Ovary (tissue), 9 donors: ENCODE results near the gene IGF2BP3. TPM values are rescaled to one million over a fixed set of nuclear protein-coding genes. Genes with fewer than 3 reads are reported as not detected.

Experiments
- DNase-seq, 5 donors: peaks; one replicate each; pipeline ENCODE4 v3.0.0-alpha.2; 2019 to 2020
- H3K27ac ChIP-seq, 2 donors: fragments of 200-600 bp; one replicate each; pipeline versions ENCODE4 v1.5.1 to v1.8.0; 2019 to 2022
- H3K27me3 ChIP-seq: fragments of 200-600 bp; one replicate; pipeline ENCODE4 v1.8.0; 2022
- H3K36me3 ChIP-seq: fragments of 200-600 bp; sonication (generic); one replicate; pipeline ENCODE4 v1.5.1; 2019
- H3K4me1 ChIP-seq: one replicate; pipeline ENCODE4 v1.8.1; 2013; ENCODE audit warnings: mild to moderate bottlenecking, moderate library complexity; ENCODE audit not compliant: insufficient read depth
- H3K4me3 ChIP-seq: fragments of 200-600 bp; sonication (generic); one replicate; pipeline ENCODE4 v1.5.1; 2017
- H3K9me3 ChIP-seq, 2 donors: fragments of 200-600 bp in 1 of 2; sonication (generic) in 1 of 2; one replicate each; pipeline versions ENCODE4 v1.5.1 to v1.8.1; 2013 to 2019; ENCODE audit warnings: mild to moderate bottlenecking in 1 of 2, moderate library complexity in 1 of 2
- EP300 ChIP-seq: sonication (generic); formaldehyde crosslinking; IDR thresholded peaks from one replicate; pipeline ENCODE4 v1.6.1; 2017; ENCODE audit warnings: antibody characterized with exemption
- POLR2A ChIP-seq: fragments of 450-650 bp; IDR thresholded peaks from one replicate; pipeline ENCODE4 v1.6.1; 2017; ENCODE audit warnings: antibody characterized with exemption, mild to moderate bottlenecking, moderate library complexity
- WGBS, 3 donors: extraction: QIAGEN DNeasy Blood & Tissue Kit in 1 of 3; methylation state at CpG; one replicate each; pipeline versions ENCODE4 v1.1.5 to v1.1.7; 2013 to 2017; 5-methylcytosine and 5-hydroxymethylcytosine counted together
- intact Hi-C, 4 donors: fragments of 100-400 bp; cut with DNase I; formaldehyde crosslinking; loops; one replicate each; pipeline versions ENCODE4 v1.11.0 to v1.15.1; 2022 to 2023
- polyA plus RNA-seq, 2 donors: library from polyadenylated mRNA; stranded (reverse); fragments of 200-250 nt in 1 of 2; fragments of 350-450 nt in 1 of 2; fragmentation: Illumina TruSeq in 1 of 2; extraction: RNeasy Lipid Tissue Mini Kit (QIAGEN cat#74804) in 1 of 2; gene quantifications; one replicate each; pipeline ENCODE4 v1.2.3, GENCODE V29; 2013 to 2014
- total RNA-seq, 7 donors: library from RNA; depleted of rRNA in 2 of 7; stranded (reverse); fragments of >200 nt in 2 of 7; fragmentation: NEBNext Ultra II Directional in 3 of 7; extraction: Animal tissue kit (Norgen Biotek cat#: 25700) in 3 of 7; gene quantifications; one replicate each; pipeline versions ENCODE4 v1.1.0 to v1.2.4, GENCODE V29; 2016 to 2023
- TF ChIP-seq, protein P1 (sequence below), 3 donors: fragments of 450-650 bp in 2 of 3; fragments of 200-600 bp in 1 of 3; IDR thresholded peaks; one replicate each; pipeline versions ENCODE4 v1.5.1 to v1.8.0; 2016 to 2022; ENCODE audit warnings: antibody characterized with exemption in 3 of 3, mild to moderate bottlenecking in 1 of 3
- donor health status: DM: no; HTN: no; CAD: no; lungs with moderate emphysema.
- donor health status: DM: no; HTN: no; CAD: no.
- donor health status: Bipolar disorder and iron deficiency.
- donor health status: DM: yes; HTN: yes; CAD: no.
- donor health status: DM: no; HTN: no; CAD: no.
- donor health status: DM: yes; HTN: yes; CAD: no.

The IGF2BP3 gene
- total and polyA plus RNA-seq, 9 donors = 0.20 to 1.3 (median 0.40) TPM; not detected in 2

DNA sequence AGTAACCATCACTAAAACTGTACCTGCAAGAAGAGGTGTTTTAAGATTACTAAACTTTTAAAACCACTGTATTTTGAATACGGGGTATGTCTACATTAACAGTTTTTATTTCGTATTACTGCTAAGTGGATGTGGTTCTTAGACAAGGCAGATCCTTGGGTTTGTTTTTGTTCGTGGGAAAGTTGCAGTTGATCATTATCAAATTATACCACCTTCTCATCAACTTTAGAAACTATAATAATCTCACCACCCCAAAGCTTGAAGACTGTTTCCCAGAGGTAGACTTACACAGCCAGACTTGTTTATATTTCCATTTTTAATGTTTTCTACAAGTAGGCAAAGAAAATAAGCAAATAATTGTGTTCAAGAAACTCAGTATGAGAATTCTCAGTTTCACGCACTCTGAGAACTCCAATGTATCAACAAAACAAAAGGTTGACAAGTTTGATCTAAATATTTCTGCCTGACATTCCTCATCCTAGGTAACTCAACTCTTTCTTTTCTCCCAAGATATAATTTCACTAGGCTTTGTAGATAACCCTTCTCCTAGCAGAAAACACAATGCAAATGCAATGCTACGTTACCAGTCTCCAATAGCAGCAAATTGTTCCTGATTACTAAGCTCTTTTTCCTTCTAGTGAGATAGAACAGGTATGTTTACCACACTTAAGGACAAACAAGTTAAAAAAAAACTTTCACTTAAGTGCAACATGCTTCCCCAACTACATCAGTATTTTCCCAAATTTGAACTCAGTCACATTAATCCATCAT, 36.0 kb downstream of the IGF2BP3 start:
- Histone ChIP-seq H3K9me3 (no peaks in the 10 kb centered on the region), H3K4me3 (no peak overlapping the region), H3K27me3 (no peaks in the 10 kb centered on the region), H3K27ac (no peak overlapping the region), H3K4me1 (no peaks in the 10 kb centered on the region), H3K36me3 (no peaks in the 10 kb centered on the region)
- DNase-seq = no peak
- WGBS, 3 donors = 80 to 88% (median 85%) methylated on average over 5 of the region's 5 CpGs
- no peak for TF ChIP-seq POLR2A
- intact Hi-C loops = no loop called here

DNA sequence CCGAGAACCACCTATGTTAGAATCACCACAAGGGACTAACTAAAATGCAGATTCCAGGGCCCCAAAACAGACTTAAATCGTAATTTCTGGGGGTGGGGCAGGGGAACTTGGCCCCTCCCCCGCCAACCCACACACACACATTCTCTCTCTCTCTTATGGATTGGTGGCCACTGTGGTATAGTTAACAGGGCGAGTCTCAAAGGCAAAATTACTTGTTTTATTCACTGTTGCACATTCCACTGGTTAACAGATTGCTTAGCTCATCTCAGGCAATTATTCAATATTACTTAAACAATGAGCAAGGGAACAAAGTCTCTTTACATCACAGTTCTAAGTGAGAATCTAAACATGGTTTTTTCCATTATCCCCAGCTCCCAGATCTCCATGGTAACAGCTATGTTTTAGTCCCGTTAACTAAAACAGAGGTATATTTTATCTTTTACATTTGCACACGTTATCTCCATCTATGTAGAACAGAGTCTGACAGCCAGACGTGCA, 38.5 kb downstream of the IGF2BP3 start:
- H3K27me3 ChIP-seq = no peaks in the 10 kb centered on the region
- H3K4me3 ChIP-seq = no peak overlapping the region
- H3K36me3 ChIP-seq = no peaks in the 10 kb centered on the region
- H3K4me1 ChIP-seq = no peaks in the 10 kb centered on the region
- intact Hi-C loops = no loop called here
- H3K9me3 ChIP-seq = no peaks in the 10 kb centered on the region
- TF ChIP-seq, protein P1, sequence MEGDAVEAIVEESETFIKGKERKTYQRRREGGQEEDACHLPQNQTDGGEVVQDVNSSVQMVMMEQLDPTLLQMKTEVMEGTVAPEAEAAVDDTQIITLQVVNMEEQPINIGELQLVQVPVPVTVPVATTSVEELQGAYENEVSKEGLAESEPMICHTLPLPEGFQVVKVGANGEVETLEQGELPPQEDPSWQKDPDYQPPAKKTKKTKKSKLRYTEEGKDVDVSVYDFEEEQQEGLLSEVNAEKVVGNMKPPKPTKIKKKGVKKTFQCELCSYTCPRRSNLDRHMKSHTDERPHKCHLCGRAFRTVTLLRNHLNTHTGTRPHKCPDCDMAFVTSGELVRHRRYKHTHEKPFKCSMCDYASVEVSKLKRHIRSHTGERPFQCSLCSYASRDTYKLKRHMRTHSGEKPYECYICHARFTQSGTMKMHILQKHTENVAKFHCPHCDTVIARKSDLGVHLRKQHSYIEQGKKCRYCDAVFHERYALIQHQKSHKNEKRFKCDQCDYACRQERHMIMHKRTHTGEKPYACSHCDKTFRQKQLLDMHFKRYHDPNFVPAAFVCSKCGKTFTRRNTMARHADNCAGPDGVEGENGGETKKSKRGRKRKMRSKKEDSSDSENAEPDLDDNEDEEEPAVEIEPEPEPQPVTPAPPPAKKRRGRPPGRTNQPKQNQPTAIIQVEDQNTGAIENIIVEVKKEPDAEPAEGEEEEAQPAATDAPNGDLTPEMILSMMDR (IDR thresholded peaks at IDR 0.05) = no peak
- TF ChIP-seq POLR2A = no peak
- TF ChIP-seq EP300 = no peak
- no peak overlapping the region for H3K27ac ChIP-seq
- WGBS, 3 donors = 73 to 83% (median 75%) methylated on average over 7 of the region's 7 CpGs
- no peak for DNase-seq

DNA sequence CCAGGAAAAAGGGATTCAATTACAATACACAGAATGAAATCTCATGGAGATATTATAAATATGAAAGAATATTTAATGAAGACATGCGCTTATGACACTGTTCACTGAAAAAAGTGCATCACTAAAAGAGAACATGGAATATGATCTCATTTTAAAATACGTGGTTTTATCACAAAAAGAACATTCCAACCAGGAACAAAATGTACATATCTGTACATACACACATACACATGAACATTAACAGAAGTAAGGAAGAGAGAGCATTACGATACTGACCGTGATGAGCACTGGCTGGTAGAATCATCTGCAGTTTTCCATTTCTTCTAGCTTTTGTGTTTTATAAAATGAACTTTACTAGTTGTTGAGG, 39.4 kb downstream of the IGF2BP3 start:
- H3K27me3 ChIP-seq = no peaks in the 10 kb centered on the region
- DNase-seq = no peak
- intact Hi-C loops = no loop called here
- no peak overlapping the region for H3K27ac ChIP-seq
- no peaks in the 10 kb centered on the region for H3K36me3 ChIP-seq
- H3K9me3 ChIP-seq = no peaks in the 10 kb centered on the region
- 68 to 72% (median 70%) methylated on average over 4 of the region's 4 CpGs for WGBS, 3 donors
- no peak for TF ChIP-seq EP300
- no peak for TF ChIP-seq POLR2A
- TF ChIP-seq, protein P1 (IDR thresholded peaks at IDR 0.05) = no peak
- no peak overlapping the region for H3K4me3 ChIP-seq
- no peaks in the 10 kb centered on the region for H3K4me1 ChIP-seq

DNA sequence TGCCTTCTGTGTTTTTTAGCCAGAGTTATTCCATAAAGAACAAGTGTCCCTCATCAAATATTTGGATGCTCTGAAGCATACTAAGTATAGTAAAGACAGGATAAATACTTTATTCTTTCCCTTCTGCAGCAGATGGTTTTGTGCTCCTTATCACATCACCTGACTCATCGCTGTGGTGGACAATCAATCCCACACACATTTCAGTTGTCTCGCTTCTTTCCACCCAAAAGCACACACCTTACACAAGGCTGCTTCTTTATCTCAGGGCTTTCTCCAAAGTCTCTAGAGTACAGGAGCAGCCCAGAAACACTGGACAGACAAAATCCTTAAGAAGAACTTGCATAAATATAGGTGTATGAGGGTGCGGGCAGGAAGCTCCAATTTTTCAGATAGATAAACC, 43.4 kb downstream of the IGF2BP3 start:
- H3K27me3 ChIP-seq = no peaks in the 10 kb centered on the region
- no peaks in the 10 kb centered on the region for H3K4me1 ChIP-seq
- no peak for TF ChIP-seq POLR2A
- TF ChIP-seq EP300 = no peak
- TF ChIP-seq, protein P1 (IDR thresholded peaks at IDR 0.05) = no peak
- no peak for DNase-seq
- H3K4me3 ChIP-seq = no peak overlapping the region
- 47 to 57% (median 55%) methylated on average over 3 of the region's 3 CpGs for WGBS, 3 donors
- H3K27ac ChIP-seq = no peak overlapping the region
- intact Hi-C loops = no loop called here
- H3K36me3 ChIP-seq = no peaks in the 10 kb centered on the region
- H3K9me3 ChIP-seq = no peaks in the 10 kb centered on the region

DNA sequence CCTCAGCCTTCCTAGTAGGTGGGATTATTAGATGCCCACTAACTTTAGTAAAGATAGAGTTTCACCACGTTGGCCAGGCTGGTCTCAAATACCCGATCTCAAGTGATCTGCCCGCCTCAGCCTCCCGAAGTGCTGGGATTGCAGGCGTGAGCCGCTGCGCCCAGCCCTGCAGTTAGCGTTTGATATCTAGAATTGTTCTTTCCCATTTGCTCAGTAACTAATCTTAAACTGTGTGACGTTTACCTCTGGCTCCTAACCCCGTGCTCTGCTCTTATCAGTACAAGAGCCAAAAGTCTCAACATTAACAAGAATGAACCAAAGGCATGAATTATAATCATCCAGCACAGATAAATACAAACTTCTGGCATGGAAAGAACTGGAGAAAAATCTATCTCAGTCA, 47.4 kb downstream of the IGF2BP3 start:
- intact Hi-C loops = no loop called here
- no peaks in the 10 kb centered on the region for H3K9me3 ChIP-seq
- no peaks in the 10 kb centered on the region for H3K27me3 ChIP-seq
- no peak overlapping the region for H3K27ac ChIP-seq
- H3K36me3 ChIP-seq = no peaks in the 10 kb centered on the region
- no peak overlapping the region for H3K4me3 ChIP-seq
- no peak for DNase-seq
- WGBS, 3 donors = 28 to 47% (median 31%) methylated on average over 10 of the region's 10 CpGs
- TF ChIP-seq EP300 = no peak
- no peak for TF ChIP-seq POLR2A
- TF ChIP-seq, protein P1 (IDR thresholded peaks at IDR 0.05) = no peak
- no peaks in the 10 kb centered on the region for H3K4me1 ChIP-seq
